HG02943 (cell line): ENCODE results near the gene ERFE.

ENCODE experiments used
- ATAC-seq: cut with Tn5 transposase; IDR thresholded peaks from one replicate; pipeline ENCODE4 v1.9.1; 2021; ENCODE audit warnings: mild to moderate bottlenecking, low read depth, moderate library complexity; ENCODE audit not compliant: unreplicated experiment

Gene ERFE

GRCh38 chr2:238125127-238125885 lies 33.5 kb upstream of the ERFE start:
- ATAC-seq = no peak

GRCh38 chr2:238126338-238126737 lies 32.4 kb upstream of the ERFE start:
- ATAC-seq = no peak

- no peak for ATAC-seq
Observed at GRCh38 chr2:238126775-238127164, 32.0 kb upstream of the ERFE start.

GRCh38 chr2:238127165-238128060 lies 31.4 kb upstream of the ERFE start:
- ATAC-seq = no peak

GRCh38 chr2:238128061-238128440 lies 30.7 kb upstream of the ERFE start:
- ATAC-seq = no peak

GRCh38 chr2:238128534-238129001 lies 30.2 kb upstream of the ERFE start:
- ATAC-seq = no peak

DNA sequence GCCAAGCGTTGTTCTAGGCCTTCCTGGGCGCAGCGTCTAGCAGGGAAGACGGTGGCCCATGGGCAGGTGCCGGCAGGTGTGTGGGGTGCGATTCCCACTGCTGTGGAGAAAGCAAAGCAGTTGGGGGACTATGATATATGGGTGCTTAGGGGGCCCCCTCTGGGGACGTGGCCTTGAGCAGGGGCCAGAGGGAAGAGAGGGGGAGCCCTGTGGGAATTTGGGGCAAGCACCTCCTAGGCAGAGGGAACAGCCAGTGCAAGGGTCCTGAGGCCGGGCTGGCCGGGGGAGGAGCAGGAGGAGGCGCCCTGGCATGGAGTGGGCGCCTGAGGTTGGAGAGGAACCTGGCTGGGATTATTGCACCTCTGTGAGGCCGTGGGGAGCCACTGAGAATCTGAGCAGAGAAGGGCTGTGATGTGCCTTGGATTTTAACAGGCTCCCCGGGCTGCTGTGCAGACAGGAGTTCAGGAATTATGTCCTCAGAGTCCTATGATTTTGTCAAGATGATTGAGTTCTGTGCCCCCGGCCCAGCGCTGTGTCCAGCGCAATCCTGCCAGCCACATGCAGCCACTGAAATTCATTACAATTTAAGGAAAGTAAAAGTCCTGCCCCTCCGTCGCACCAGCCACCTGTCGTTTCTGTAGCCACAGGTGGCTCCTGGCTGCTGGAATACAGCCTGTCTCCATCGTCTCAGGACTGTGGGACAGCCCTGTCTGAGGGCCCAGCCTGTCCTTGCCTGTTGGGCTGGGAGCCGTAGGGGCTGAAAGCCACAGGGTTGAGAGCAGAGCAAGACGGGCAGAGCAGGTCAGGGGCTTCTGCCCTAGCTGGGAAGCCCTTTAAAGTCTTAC lies 29.4 kb upstream of the ERFE start:
- no peak for ATAC-seq

GRCh38 chr2:238130111-238130695 lies 28.6 kb upstream of the ERFE start:
- ATAC-seq = no peak

DNA sequence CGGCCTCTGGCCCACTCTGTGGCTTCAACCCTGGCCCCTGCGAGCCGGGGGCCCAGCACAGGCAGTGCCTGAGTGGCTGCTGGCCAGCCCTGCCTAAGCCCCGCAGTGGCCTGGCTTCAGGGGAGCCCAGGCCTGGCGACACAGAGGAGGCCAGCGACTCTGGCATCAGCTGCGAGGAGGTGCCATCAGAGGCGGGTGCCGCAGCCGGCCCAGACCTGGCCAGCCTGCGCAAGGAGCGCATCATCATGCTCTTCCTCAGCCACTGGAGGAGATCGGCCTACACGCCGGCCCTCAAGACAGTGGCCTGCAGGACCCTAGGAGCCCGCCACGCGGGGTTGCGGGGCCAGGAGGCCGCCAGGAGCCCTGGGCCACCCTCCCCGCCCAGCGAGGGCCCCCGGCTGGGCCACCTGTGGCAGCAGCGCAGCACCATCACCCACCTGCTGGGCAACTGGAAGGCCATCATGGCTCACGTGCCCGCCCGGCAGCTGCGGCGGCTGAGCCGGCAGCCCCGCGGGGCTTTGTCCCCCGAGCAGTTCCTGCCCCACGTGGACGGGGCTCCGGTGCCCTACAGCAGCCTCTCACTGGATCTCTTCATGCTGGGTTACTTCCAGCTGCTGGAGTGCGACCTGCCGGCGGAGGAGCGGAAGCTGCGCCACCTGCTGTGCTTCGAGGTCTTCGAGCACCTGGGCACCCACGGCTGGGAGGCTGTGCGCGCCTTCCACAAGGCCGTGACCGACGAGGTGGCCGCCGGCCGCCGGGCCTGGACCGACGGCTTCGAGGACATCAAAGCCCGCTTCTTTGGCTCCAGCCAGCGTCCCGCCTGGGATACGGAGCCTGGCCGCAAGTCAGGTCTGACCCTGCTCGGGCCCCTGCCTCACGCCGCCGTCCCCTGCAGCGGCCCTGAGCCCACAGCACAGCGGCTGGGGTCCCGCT lies 27.8 kb upstream of the ERFE start:
- no peak for ATAC-seq

DNA sequence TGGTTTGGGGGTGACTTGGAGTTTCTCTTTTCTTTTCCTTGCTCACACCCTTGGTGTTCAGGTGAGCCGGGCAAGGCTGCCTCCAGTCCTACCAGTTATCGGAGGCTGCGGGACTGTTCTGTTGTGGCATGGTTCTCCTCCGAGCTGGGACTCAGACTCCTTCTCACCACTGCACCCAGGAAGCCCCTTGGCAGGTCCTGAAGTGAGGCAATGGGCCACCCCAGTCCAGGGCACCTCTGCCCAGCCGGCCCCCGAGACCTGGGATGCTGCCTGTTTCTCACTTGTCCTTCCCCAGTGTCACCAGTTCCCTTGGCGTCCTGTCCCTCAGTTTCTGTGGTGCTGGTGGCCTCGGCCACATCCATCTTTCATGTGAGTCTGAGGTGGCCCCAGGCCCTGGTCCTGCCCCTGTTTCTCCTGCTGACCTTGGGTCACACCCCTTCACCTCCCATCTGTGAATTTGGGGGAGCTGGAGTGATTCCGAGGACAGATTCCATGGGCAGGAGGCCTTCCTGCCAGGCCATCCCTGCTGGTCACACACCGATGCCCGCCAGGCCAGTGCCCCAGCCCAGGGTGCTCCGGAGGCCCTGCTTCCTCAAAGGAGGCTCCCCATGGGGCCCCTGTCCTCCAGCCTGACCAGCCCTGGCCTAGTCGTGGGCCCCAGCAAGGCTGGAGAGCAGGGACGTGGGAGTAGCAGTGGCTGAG lies 26.9 kb upstream of the ERFE start:
- ATAC-seq = no peak

- ATAC-seq = no peak
Observed at GRCh38 chr2:238132463-238133450, 26.0 kb upstream of the ERFE start.

GRCh38 chr2:238133499-238134392 lies 25.0 kb upstream of the ERFE start:
- no peak for ATAC-seq

DNA sequence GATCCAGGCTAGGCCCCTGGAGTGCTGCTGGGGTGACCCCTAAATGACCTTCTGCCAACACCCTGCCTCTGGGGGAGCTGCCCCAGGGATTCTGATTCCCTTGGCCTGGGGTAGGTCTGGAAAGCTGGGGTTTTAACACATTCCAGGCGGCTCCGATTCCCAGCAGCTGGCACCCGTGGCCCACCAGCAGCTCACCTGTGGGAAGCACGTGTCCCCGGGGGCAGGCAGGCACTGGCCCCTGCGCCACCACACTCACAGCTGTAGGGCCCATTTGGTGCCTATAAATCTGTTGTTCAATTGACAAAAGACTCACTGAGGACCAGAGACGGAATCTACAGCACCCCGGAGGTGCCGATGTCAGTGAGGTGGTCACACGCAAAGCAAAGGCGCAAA lies 24.4 kb upstream of the ERFE start:
- ATAC-seq = no peak

DNA sequence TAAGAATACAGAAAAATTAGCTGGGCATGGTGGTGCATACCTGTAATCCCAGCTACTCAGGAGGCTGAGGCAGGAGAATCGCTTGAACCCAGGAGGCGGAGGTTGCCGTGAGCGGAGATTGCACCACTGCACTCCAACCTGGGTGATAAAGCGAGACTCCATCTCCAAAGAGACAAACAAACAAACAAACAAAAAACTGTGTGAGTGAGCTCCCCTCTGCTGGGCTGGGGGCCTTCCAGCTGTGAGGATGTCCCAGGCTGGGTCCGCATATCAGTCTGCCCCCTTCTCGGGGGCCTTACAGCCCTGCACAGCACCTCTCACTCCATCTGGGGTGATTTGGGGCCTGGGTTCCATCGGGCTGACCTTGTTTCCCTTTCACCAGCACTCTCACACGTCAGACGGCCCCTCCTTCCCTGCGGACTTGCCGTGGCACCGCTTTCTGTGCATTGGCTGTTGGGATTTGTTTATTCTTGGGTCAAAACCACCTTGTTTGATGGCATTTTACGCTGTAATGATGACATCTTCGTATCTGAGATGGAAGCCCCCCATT lies 23.1 kb upstream of the ERFE start:
- ATAC-seq = no peak

DNA sequence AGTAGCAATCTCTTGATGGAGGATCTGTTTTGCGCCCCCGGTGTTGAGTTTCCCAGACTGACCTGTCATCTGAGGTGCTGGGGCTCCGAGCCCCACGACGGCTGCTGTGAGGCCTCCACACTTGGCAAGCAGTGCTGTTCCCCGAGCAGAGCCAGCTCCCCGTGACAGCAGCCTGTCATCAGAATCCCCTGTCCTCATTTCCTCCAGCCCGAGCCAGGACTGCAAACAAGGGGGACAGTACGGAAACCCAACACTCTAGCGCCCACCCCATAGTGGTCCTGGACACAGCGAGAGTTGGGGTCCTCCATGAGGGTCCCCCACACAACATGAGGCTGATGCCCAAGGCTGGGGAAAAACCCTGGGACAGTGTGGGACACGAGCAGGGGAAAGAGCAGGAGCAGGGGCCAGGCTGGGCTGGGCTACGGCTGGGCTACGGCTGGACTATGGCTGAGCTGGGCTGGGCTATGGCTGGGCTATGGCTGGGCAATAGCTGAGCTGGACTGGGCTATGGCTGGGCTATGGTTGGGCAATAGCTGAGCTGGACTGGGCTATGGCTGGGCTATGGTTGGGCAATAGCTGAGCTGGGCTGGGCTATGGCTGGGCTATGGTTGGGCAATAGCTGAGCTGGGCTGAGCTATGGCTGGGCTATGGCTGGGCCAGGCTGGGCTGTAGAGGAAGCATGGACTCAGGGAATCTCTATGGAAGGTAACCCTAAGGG lies 21.8 kb upstream of the ERFE start:
- ATAC-seq = no peak

DNA sequence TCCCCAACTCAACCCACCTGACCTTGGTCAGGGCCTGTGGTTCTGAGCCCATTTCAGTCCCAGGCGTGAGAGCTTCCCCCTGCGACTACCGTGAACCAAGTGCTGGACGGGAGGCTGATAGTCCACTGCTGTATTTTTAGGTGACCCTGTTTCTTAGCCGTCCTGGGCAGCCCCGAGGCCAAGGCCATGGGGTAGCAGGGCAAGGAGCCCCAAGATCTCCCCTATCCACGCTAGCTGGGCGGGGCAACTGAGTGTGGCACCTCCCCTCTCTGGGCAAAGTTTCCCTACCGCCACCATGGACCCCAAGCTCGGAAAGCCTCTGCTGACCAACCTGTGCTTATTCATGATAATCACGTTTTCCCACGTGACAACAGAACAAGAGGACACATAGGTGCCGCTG lies 20.9 kb upstream of the ERFE start:
- ATAC-seq = no peak
